Measurements from ENCODE around the gene LPP.

LPP gene

GRCh38 chr3:188188911-188189310 lies 35.0 kb downstream of the LPP start:
- intact Hi-C loops (cut with DNase I) = no loop called here
- no peak for DNase-seq

- intact Hi-C loops (cut with DNase I) = no loop called here
- DNase-seq = no peak
Observed at GRCh38 chr3:188191460-188191859, 37.5 kb downstream of the LPP start.

GRCh38 chr3:188192034-188192433 lies 38.1 kb downstream of the LPP start:
- DNase-seq = no peak
- intact Hi-C loops (cut with DNase I) = no loop called here

- DNase-seq = no peak
Observed at GRCh38 chr3:188194332-188194731, 40.4 kb downstream of the LPP start.

GRCh38 chr3:188196232-188196990 lies 42.5 kb downstream of the LPP start:
- DNase-seq = no peak
- intact Hi-C loops (cut with DNase I) = no loop called here

More at GRCh38 chr3:188194332-188194731, 40.4 kb downstream of the LPP start:
- intact Hi-C loops (cut with DNase I) = no loop called here

- intact Hi-C loops (cut with DNase I) = no loop called here
- no peak for DNase-seq
Observed at GRCh38 chr3:188197388-188197847, 43.5 kb downstream of the LPP start.

- no peak for DNase-seq
- intact Hi-C loops (cut with DNase I) = no loop called here
Observed at GRCh38 chr3:188198001-188198400, 44.0 kb downstream of the LPP start.

- intact Hi-C loops (cut with DNase I) = no loop called here
- DNase-seq = no peak
Observed at GRCh38 chr3:188198760-188199327, 44.9 kb downstream of the LPP start.

- no peak for DNase-seq
- intact Hi-C loops (cut with DNase I) = no loop called here
Observed at GRCh38 chr3:188199386-188199785, 45.4 kb downstream of the LPP start.

- intact Hi-C loops (cut with DNase I) = no loop called here
Observed at GRCh38 chr3:188200481-188200880, 46.5 kb downstream of the LPP start.

GRCh38 chr3:188202358-188203138 lies 48.6 kb downstream of the LPP start:
- no peak for DNase-seq
- intact Hi-C loops (cut with DNase I) = no loop called here

More at GRCh38 chr3:188200481-188200880, 46.5 kb downstream of the LPP start:
- no peak for DNase-seq

- intact Hi-C loops (cut with DNase I) = no loop called here
Observed at GRCh38 chr3:188204526-188204925, 50.6 kb downstream of the LPP start.

GRCh38 chr3:188205992-188206416 lies 52.0 kb downstream of the LPP start:
- intact Hi-C loops (cut with DNase I) = no loop called here
- no peak for DNase-seq

More at GRCh38 chr3:188204526-188204925, 50.6 kb downstream of the LPP start:
- no peak for DNase-seq

GRCh38 chr3:188206787-188207186 lies 52.8 kb downstream of the LPP start:
- no peak for DNase-seq
- intact Hi-C loops (cut with DNase I) = no loop called here

GRCh38 chr3:188207941-188208515 lies 54.1 kb downstream of the LPP start:
- intact Hi-C loops (cut with DNase I) = no loop called here
- no peak for DNase-seq

GRCh38 chr3:188208516-188208981 lies 54.6 kb downstream of the LPP start:
- no peak for DNase-seq
- intact Hi-C loops (cut with DNase I) = no loop called here

- no peak for DNase-seq
- intact Hi-C loops (cut with DNase I) = no loop called here
Observed at GRCh38 chr3:188209034-188209433, 55.1 kb downstream of the LPP start.

- intact Hi-C loops (cut with DNase I) = no loop called here
- no peak for DNase-seq
Observed at GRCh38 chr3:188209740-188210139, 55.8 kb downstream of the LPP start.

GRCh38 chr3:188211476-188211875 lies 57.5 kb downstream of the LPP start:
- intact Hi-C loops (cut with DNase I) = no loop called here
- no peak for DNase-seq

GRCh38 chr3:188212308-188212969 lies 58.5 kb downstream of the LPP start:
- intact Hi-C loops (cut with DNase I) = no loop called here
- DNase-seq = no peak

Data from posterior cingulate gyrus (tissue), 11 donors.